Adrenal gland (tissue), 12 donors: ENCODE data around the gene TNNT3. TPM values are rescaled to one million over a fixed set of nuclear protein-coding genes. Genes with fewer than 3 reads are reported as not detected.

Experiments used
- DNase-seq, 7 donors: peaks; one replicate each; pipeline ENCODE4 v3.0.0-alpha.2; 2019 to 2020
- H3K27ac ChIP-seq, 5 donors: fragments of 200-600 bp; sonication (generic) in 4 of 5; 1 replicate in 3 of 5; 2 replicates in 2 of 5; pipeline versions ENCODE4 v1.5.1 to v1.8.0; 2016 to 2020; ENCODE audit warnings: mild to moderate bottlenecking in 1 of 5
- H3K27me3 ChIP-seq: fragments of 200-600 bp; 2 replicates; pipeline ENCODE4 v1.8.0; 2021
- H3K36me3 ChIP-seq, 2 donors: fragments of 200-600 bp; replicated peaks in 1 of 2; 1 replicate in 1 of 2; 2 replicates in 1 of 2; pipeline versions ENCODE4 v1.5.1 to v1.8.0; 2018 to 2022
- H3K4me1 ChIP-seq, 2 donors: fragments of 200-600 bp; replicated peaks in 1 of 2; 1 replicate in 1 of 2; 2 replicates in 1 of 2; pipeline versions ENCODE4 v1.5.1 to v1.8.0; 2018 to 2021
- H3K4me3 ChIP-seq, 4 donors: fragments of 200-600 bp; sonication (generic) in 3 of 4; one replicate each; pipeline ENCODE4 v1.5.1; 2016 to 2018
- H3K9me3 ChIP-seq, 3 donors: fragments of 200-600 bp; sonication (generic) in 1 of 3; replicated peaks in 1 of 3; 1 replicate in 2 of 3; 2 replicates in 1 of 3; pipeline versions ENCODE4 v1.5.1 to v1.8.0; 2016 to 2021
- POLR2A ChIP-seq, 2 donors: fragments of 450-650 bp; IDR thresholded peaks; one replicate each; pipeline ENCODE4 v1.6.1; 2017; ENCODE audit warnings: antibody characterized with exemption in 2 of 2, mild to moderate bottlenecking in 2 of 2, moderate library complexity in 1 of 2
- WGBS, 4 donors: extraction: QIAGEN DNeasy Blood & Tissue Kit in 2 of 4; methylation state at CpG; one replicate each; pipeline versions ENCODE4 v1.1.5 to v1.1.7; 2013 to 2017; 5-methylcytosine and 5-hydroxymethylcytosine counted together
- intact Hi-C, 2 donors: fragments of 100-400 bp; cut with DNase I; formaldehyde crosslinking; loops; one replicate each; pipeline versions ENCODE4 v1.14.1 to v1.15.0; 2022 to 2023
- polyA plus RNA-seq, 3 donors: library from polyadenylated mRNA; stranded (reverse); fragments of 200-250 nt in 2 of 3; fragments of 350-450 nt in 1 of 3; fragmentation: Illumina TruSeq in 1 of 3; extraction: RNeasy Lipid Tissue Mini Kit (QIAGEN cat#74804) in 1 of 3; gene quantifications; one replicate each; pipeline ENCODE4 v1.2.3, GENCODE V29; 2013 to 2014
- total RNA-seq, 9 donors: library from RNA; depleted of rRNA in 4 of 9; stranded (reverse); fragments of >200 nt in 4 of 9; fragments of 120-200 nt in 1 of 9; fragmentation: NEBNext Ultra II Directional in 1 of 9; extraction: Animal tissue kit (Norgen Biotek cat#: 25700) in 1 of 9; gene quantifications; one replicate each; pipeline versions ENCODE4 v1.1.0 to v1.2.4, GENCODE V29; 2013 to 2023
- TF ChIP-seq, protein P1 (sequence below), 6 experiments: fragments of 450-650 bp in 4 of 6; fragments of 200-600 bp in 2 of 6; sonication (generic) in 1 of 6; IDR thresholded peaks; 1 replicate in 5 of 6; 2 replicates in 1 of 6; pipeline versions ENCODE4 v1.5.1 to v1.8.0; 2016 to 2021; ENCODE audit warnings: antibody characterized with exemption in 6 of 6, mild to moderate bottlenecking in 2 of 6, moderate library complexity in 1 of 6
- donor health status: healthy with polysubstance abuse.
- donor health status: Bipolar disorder and iron deficiency.
- donor health status: DM: yes; HTN: yes; CAD: no.
- donor health status: DM: no; HTN: no; CAD: no.
- donor health status: DM: no; HTN: no; CAD: no.
- donor health status: DM: yes; HTN: yes; CAD: no.

The TNNT3 gene
- total and polyA plus RNA-seq, 12 donors, result 0.81 to 12.2 (median 5.4) TPM; not detected in 1

- WGBS, 4 donors, result 69 to 75% (median 74%) methylated on average over 13 to 30 of the region's 30 CpGs
- intact Hi-C loops, result no loop called here
- H3K4me1 ChIP-seq, result peaks cover 16 to 57% of the 10 kb centered on the region in 2 donors
- H3K27ac ChIP-seq, result peak overlapping the region in 4 of 5 donors; percentile 37 to 97 (median 62)
- TF ChIP-seq POLR2A (IDR thresholded peaks at IDR 0.05), result no peak
- DNase-seq, result peak in 4 of 7 donors; percentile 24 to 51 (median 35)
- no peak overlapping the region for H3K4me3 ChIP-seq
- H3K27me3 ChIP-seq, result no peaks in the 10 kb centered on the region
- H3K36me3 ChIP-seq, result peaks cover 0 to 9% of the 10 kb centered on the region in 2 donors
- no peaks in the 10 kb centered on the region for H3K9me3 ChIP-seq
These were observed 41.1 kb upstream of the TNNT3 start for GRCh38 chr11:1878137-1879031.

GRCh38 chr11:1879342-1879940 lies 40.1 kb upstream of the TNNT3 start:
- DNase-seq, result peak in 3 of 7 donors; percentile 22 to 48 (median 37)
- Histone ChIP-seq H3K27me3 (no peaks in the 10 kb centered on the region), H3K9me3 (no peaks in the 10 kb centered on the region), H3K4me1 (peaks cover 16 to 57% of the 10 kb centered on the region in 2 donors), H3K4me3 (no peak overlapping the region), H3K27ac (peak overlapping the region in 4 of 5 donors; percentile 31 to 97 (median 65)), H3K36me3 (peaks cover 0 to 19% of the 10 kb centered on the region in 2 donors)
- 73 to 87% (median 79%) methylated on average over 7 to 13 of the region's 13 CpGs for WGBS, 4 donors
- intact Hi-C loops, result no loop called here
- TF ChIP-seq, protein P1, sequence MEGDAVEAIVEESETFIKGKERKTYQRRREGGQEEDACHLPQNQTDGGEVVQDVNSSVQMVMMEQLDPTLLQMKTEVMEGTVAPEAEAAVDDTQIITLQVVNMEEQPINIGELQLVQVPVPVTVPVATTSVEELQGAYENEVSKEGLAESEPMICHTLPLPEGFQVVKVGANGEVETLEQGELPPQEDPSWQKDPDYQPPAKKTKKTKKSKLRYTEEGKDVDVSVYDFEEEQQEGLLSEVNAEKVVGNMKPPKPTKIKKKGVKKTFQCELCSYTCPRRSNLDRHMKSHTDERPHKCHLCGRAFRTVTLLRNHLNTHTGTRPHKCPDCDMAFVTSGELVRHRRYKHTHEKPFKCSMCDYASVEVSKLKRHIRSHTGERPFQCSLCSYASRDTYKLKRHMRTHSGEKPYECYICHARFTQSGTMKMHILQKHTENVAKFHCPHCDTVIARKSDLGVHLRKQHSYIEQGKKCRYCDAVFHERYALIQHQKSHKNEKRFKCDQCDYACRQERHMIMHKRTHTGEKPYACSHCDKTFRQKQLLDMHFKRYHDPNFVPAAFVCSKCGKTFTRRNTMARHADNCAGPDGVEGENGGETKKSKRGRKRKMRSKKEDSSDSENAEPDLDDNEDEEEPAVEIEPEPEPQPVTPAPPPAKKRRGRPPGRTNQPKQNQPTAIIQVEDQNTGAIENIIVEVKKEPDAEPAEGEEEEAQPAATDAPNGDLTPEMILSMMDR (IDR thresholded peaks at IDR 0.05), result no peak
- no peak for TF ChIP-seq POLR2A (IDR thresholded peaks at IDR 0.05)

DNA sequence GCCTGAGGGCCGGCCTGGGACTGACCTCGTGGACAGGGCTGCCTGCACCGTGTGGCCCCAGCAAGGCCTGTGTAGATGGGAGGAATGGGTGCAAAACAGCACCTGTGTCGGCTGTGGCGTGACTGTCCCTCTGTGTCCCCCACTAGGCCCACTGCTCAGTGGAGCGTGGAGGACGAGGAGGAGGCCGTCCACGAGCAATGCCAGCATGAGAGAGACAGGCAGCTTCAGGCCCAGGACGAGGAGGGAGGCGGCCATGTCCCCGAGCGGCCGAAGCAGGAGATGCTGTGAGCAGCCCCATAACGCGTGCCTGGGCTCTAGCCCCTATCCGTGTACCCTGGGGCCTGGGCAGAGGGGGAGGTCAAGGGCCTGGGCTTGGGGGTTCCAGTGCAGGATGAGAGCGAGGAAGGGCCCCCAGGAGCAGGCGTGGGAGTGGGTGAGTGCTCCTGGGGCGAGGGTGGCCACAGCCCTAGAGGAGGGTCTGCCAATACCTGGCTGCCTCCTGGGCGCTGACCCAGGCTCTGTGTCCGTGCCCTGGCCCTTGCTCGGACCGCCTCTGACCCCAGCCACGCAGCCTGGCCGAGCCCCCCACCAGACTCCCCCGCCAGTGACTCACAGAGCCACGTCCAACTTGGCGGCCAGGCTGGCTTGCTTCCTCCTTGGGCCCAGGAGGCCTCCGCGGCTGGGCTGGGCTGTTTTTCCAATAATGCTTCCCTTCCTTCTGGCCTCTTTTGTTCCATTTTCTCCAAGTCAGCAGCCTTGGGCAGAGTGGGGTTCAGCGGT lies 39.4 kb upstream of the TNNT3 start:
- Histone ChIP-seq H3K27me3 (no peaks in the 10 kb centered on the region), H3K36me3 (peaks cover 0 to 26% of the 10 kb centered on the region in 2 donors), H3K27ac (peak overlapping the region; percentile 31 to 97 (median 69)), H3K4me3 (no peak overlapping the region), H3K4me1 (peaks cover 14 to 50% of the 10 kb centered on the region in 2 donors), H3K9me3 (no peaks in the 10 kb centered on the region)
- 51 to 67% (median 59%) methylated on average over 10 to 32 of the region's 32 CpGs for WGBS, 4 donors
- peak; percentile 49 to 77 (median 66) for DNase-seq
- intact Hi-C loops, result loop anchor here (5.0 kb wide), 2 partner anchors 37 to 272 kb away; partner anchors contain the start of gene TNNT3 (in 1 of the 2)
- no peak for TF ChIP-seq POLR2A (IDR thresholded peaks at IDR 0.05)
- TF ChIP-seq, protein P1 (IDR thresholded peaks at IDR 0.05), result no peak

- intact Hi-C loops, result loop anchor here (5.0 kb wide), 2 partner anchors 36 to 271 kb away; partner anchors contain the start of gene TNNT3 (in 1 of the 2)
- no peak overlapping the region for H3K4me3 ChIP-seq
- H3K9me3 ChIP-seq, result no peaks in the 10 kb centered on the region
- peak in 1 of 7 donors; percentile 21 for DNase-seq
- TF ChIP-seq, protein P1 (IDR thresholded peaks at IDR 0.05), result no peak
- TF ChIP-seq POLR2A (IDR thresholded peaks at IDR 0.05), result no peak
- WGBS, 4 donors, result 67 to 90% (median 72%) methylated on average over 2 to 9 of the region's 9 CpGs; no CpG with 5 or more reads in 1 of the 4 donors
- H3K4me1 ChIP-seq, result peaks cover 9 to 42% of the 10 kb centered on the region in 2 donors
- H3K36me3 ChIP-seq, result peaks cover 0 to 34% of the 10 kb centered on the region in 2 donors
- H3K27me3 ChIP-seq, result no peaks in the 10 kb centered on the region
- H3K27ac ChIP-seq, result peak overlapping the region; percentile 31 to 97 (median 69)
These were observed 38.6 kb upstream of the TNNT3 start for GRCh38 chr11:1880746-1881441.
